HepG2 (cell line): Measurements from ENCODE around the gene TRDMT1. TPM values are rescaled to one million over a fixed set of nuclear protein-coding genes. Genes with fewer than 3 reads are reported as not detected.

Experiments used
- ATAC-seq: fragments of 200-7000 bp; cut with Tn5 transposase; 3 replicates; pipeline ENCODE4 v1.9.1; 2020; ENCODE audit warnings: mild to moderate bottlenecking, moderate library complexity
- BruUV-seq: library from RNA; stranded (reverse); fragments of 400-500 nt; replicated peaks from 2 replicates; lab custom pipeline; 2021; lab: Mats Ljungman, UMichigan
- CTCF ChIA-PET: fragments of 300-600 bp; formaldehyde crosslinking; extraction: SDS; loops from one replicate; lab custom pipeline; 2021; ENCODE audit warnings: low total read pairs, inconsistent platforms, low intra/inter-chr PET ratio; lab: Yijun Ruan, JAX
- POLR2A ChIA-PET: fragments of 350-600 bp; sonication (Branson Sonifier 250); formaldehyde crosslinking; loops from one replicate; lab custom pipeline; 2020; ENCODE audit warnings: antibody characterized with exemption, inconsistent platforms; lab: Yijun Ruan, JAX
- DNase-seq: peaks from one replicate; pipeline ENCODE4 v3.0.0-alpha.2; 2015; ENCODE audit warnings: low spot score
- FAIRE-seq: peaks from 3 replicates; lab custom pipeline; 2011; peaks lifted over from hg19 to GRCh38; lab: Jason Lieb, UNC
- H2AFZ ChIP-seq: one replicate; pipeline ENCODE4 v1.6.1; 2011; ENCODE audit warnings: low read length, inconsistent platforms
- H3K27ac ChIP-seq: fragments of 300-600 bp; 3 replicates; pipeline ENCODE4 v1.8.0; 2011; ENCODE audit warnings: mixed run types, mild to moderate bottlenecking, mixed read lengths, low read length, inconsistent platforms; ENCODE audit not compliant: insufficient read depth; ENCODE audit errors: extremely low read length
- H3K27me3 ChIP-seq, 2 experiments: fragments of 200-600 bp in 1 of 2; 2 replicates in 1 of 2; 3 replicates in 1 of 2; pipeline versions ENCODE4 v1.6.0 to v1.8.0; 2011; ENCODE audit warnings: low read length in 2 of 2, mild to moderate bottlenecking in 2 of 2, moderate library complexity in 2 of 2, inconsistent platforms in 1 of 2; ENCODE audit not compliant: insufficient read depth in 2 of 2, control insufficient read depth in 1 of 2
- H3K36me3 ChIP-seq, 2 experiments: fragments of 200-600 bp in 1 of 2; replicated peaks in 1 of 2; 2 replicates in 1 of 2; 3 replicates in 1 of 2; pipeline versions ENCODE4 v1.5.1 to v1.8.0; 2011; ENCODE audit warnings: low read length in 2 of 2, inconsistent platforms in 1 of 2; ENCODE audit not compliant: insufficient read depth in 2 of 2, control insufficient read depth in 1 of 2
- H3K4me1 ChIP-seq: 2 replicates; pipeline ENCODE4 v1.5.1; 2012; ENCODE audit warnings: low read length, inconsistent platforms; ENCODE audit not compliant: insufficient read depth
- H3K4me2 ChIP-seq: 2 replicates; pipeline ENCODE4 v1.6.0; 2011; ENCODE audit warnings: low read depth, low read length, inconsistent platforms
- H3K4me3 ChIP-seq, 3 experiments: fragments of 200-600 bp in 1 of 3; sonication (generic), shearing (Covaris generic) in 1 of 3; replicated peaks in 1 of 3; 2 replicates each; pipeline ENCODE4 v1.5.1; 2011 to 2016; ENCODE audit warnings: low read length in 3 of 3, inconsistent platforms in 2 of 3, low read depth in 2 of 3, mild to moderate bottlenecking in 2 of 3, control low read depth in 1 of 3, mixed read lengths in 1 of 3; ENCODE audit not compliant: insufficient read depth in 1 of 3
- H3K79me2 ChIP-seq: one replicate; pipeline ENCODE4 v1.6.1; 2011; ENCODE audit warnings: low read length, inconsistent platforms; ENCODE audit not compliant: insufficient read depth
- H3K9ac ChIP-seq: 2 replicates; pipeline ENCODE4 v1.6.0; 2011; ENCODE audit warnings: mild to moderate bottlenecking, low read depth, low read length, inconsistent platforms; ENCODE audit not compliant: insufficient read depth
- H3K9me3 ChIP-seq: 2 replicates; pipeline ENCODE4 v1.5.1; 2012; ENCODE audit warnings: mild to moderate bottlenecking, low read length
- H4K20me1 ChIP-seq: 2 replicates; pipeline ENCODE4 v1.6.0; 2011; ENCODE audit warnings: inconsistent platforms, mild to moderate bottlenecking, low read length, moderate library complexity; ENCODE audit not compliant: insufficient read depth
- AGO1 ChIP-seq: fragments of 200-400 bp; formaldehyde crosslinking; IDR thresholded peaks from 2 replicates; pipeline ENCODE4 v1.6.1; 2017; ENCODE audit warnings: mild to moderate bottlenecking, low read depth, low read length, moderate library complexity; ENCODE audit not compliant: poor library complexity, severe bottlenecking
- CEBPG ChIP-seq: IDR thresholded peaks from 2 replicates; pipeline ENCODE4 v1.6.1; 2016
- IKZF1 ChIP-seq: fragments of 450-650 bp; IDR thresholded peaks from 2 replicates; pipeline ENCODE4 v1.7.1; 2016
- NFE2L2 ChIP-seq: fragments of 150-350 bp; IDR thresholded peaks from 2 replicates; pipeline ENCODE4 v1.6.1; 2014; ENCODE audit warnings: low read length
- REXO4 ChIP-seq: sonication (generic); formaldehyde crosslinking; IDR thresholded peaks from 2 replicates; pipeline ENCODE4 v1.8.0; 2022; ENCODE audit warnings: missing genetic modification reagents, mild to moderate bottlenecking, borderline replicate concordance
- ZFP36 ChIP-seq: fragments of 150-350 bp; IDR thresholded peaks from 2 replicates; pipeline ENCODE4 v1.6.1; 2018; ENCODE audit warnings: borderline replicate concordance, low read length, low read depth; ENCODE audit not compliant: partially characterized antibody
- ZNF225 ChIP-seq: sonication (generic); formaldehyde crosslinking; IDR thresholded peaks from 2 replicates; pipeline ENCODE4 v1.4.0; 2020; ENCODE audit warnings: mild to moderate bottlenecking, missing genetic modification reagents
- ZSCAN30 ChIP-seq: sonication (generic); formaldehyde crosslinking; IDR thresholded peaks from 2 replicates; pipeline ENCODE4 v1.5.0; 2020; ENCODE audit warnings: mild to moderate bottlenecking, missing genetic modification reagents
- whole genome bisulfite sequencing: methylation state at CpG from one replicate; pipeline ENCODE4 v1.1.6; 2017; ENCODE audit warnings: low lambda C conversion rate; 5-methylcytosine and 5-hydroxymethylcytosine counted together
- in situ Hi-C: cut with HindIII; loops from 2 replicates; pipeline ENCODE4 v1.10.0; 2017; ENCODE audit warnings: low pct_unique_long_range_greater_than_20kb; ENCODE audit not compliant: extremely low pct_ligation_motif_present
- intact Hi-C: fragments of 100-400 bp; cut with micrococcal nuclease; formaldehyde crosslinking; loops from one replicate; pipeline ENCODE4 v1.10.0; 2022; ENCODE audit not compliant: unreplicated experiment
- polyA plus RNA-seq, 8 experiments: library from polyadenylated mRNA; depleted of rRNA in 3 of 8; stranded (reverse) in 7 of 8; unstranded in 1 of 8; fragments of >200 nt; fragmentation: Illumina TruSeq in 4 of 8; extraction: Trizol in 4 of 8; gene quantifications; 2 replicates each; pipeline versions ENCODE4 v1.2.1 to v1.2.3, GENCODE V29; 2011 to 2016; ENCODE audit warnings: low read depth in 4 of 8, missing spikeins in 1 of 8, mixed read lengths in 1 of 8; ENCODE audit not compliant: insufficient read depth in 1 of 8
- total RNA-seq, 5 experiments: library from RNA; depleted of rRNA; stranded (reverse); fragments of >200 nt; fragmentation: Illumina TruSeq; extraction: Trizol; gene quantifications; 2 replicates each; pipeline ENCODE4 v1.2.3, GENCODE V29; 2016; ENCODE audit warnings: low read depth in 1 of 5
- TF ChIP-seq, protein P1 (sequence below): sonication (generic); formaldehyde crosslinking; IDR thresholded peaks from 2 replicates; pipeline ENCODE4 v1.5.0; 2020; ENCODE audit warnings: mild to moderate bottlenecking, missing genetic modification reagents
- TF ChIP-seq, protein P2 (sequence below): sonication (generic); formaldehyde crosslinking; IDR thresholded peaks from 2 replicates; pipeline ENCODE4 v1.4.0; 2020; ENCODE audit warnings: missing genetic modification reagents
- TF ChIP-seq, protein P3 (sequence below): sonication (generic); formaldehyde crosslinking; IDR thresholded peaks from 2 replicates; pipeline ENCODE4 v1.4.0; 2020; ENCODE audit warnings: mild to moderate bottlenecking, missing genetic modification reagents

TRDMT1 gene
- total and polyA plus RNA-seq, 2 of the 13 experiments (the other 11 are each of a cell fraction or from before 2014, with no cell fraction given): 2.0 to 3.0 TPM

DNA sequence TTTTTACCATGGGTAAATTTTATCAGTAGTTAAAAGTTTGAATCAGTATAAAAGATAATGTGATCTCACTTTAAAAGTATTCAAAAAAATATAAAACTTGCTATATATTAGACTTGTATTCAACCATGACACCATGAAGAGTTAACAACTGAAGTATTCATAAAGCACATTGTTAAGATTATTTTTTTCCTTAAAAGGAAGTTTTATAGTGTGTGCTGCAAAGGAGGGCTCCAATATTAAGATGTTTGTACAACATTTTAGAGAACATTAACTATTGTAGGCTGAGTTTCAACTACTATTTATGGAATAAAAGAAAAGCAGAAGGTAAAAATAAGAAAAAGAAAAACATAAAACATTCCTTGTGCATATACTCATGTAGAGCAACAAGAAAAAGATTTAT, 47.4 kb downstream of the TRDMT1 start:
- no TSS peak for BruUV-seq
- Histone ChIP-seq H3K27me3 (no peaks in the 10 kb centered on the region), H3K9me3 (no peaks in the 10 kb centered on the region), H3K36me3 (no peaks in the 10 kb centered on the region), H3K27ac (no peak overlapping the region), H3K9ac (no peak overlapping the region), H4K20me1 (no peaks in the 10 kb centered on the region), H3K79me2 (no peaks in the 10 kb centered on the region), H3K4me2 (no peak overlapping the region), H3K4me3 (no peak overlapping the region), H3K4me1 (no peaks in the 10 kb centered on the region), H2AFZ (no peak overlapping the region)
- FAIRE-seq: no peak
- TF ChIP-seq ZNF225 (CRISPR knock-in tag): no peak
- no peak for TF ChIP-seq REXO4 (CRISPR knock-in tag)
- no peak for TF ChIP-seq IKZF1
- no peak for TF ChIP-seq ZFP36
- TF ChIP-seq CEBPG (CRISPR knock-in tag): no peak
- POLR2A ChIA-PET: no interaction called here
- in situ Hi-C loops (no loop called here), intact Hi-C loops (no loop called here)
- CTCF ChIA-PET: no interaction called here
- ATAC-seq: no peak
- no peak for DNase-seq

DNA sequence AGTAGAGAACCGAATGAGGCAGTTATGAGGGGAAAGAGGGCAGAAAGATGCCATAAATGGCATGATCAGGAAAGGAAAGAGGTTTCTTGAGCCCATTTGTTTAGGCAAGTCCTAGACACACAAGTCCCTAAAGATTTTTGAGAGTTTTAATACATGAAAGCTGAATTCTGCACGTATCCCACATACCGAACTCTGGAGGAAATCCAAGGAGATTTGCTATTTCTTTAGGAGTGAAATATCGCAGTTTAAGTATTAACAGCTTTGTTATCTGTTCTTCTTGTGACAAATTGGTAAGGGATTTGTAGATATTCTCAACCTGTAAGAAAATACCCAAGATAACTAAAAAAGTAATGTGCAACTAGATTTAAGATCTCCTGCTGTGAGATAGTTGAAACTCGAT, 48.2 kb downstream of the TRDMT1 start:
- FAIRE-seq (no peak), DNase-seq (no peak), ATAC-seq (no peak)
- H3K4me2 ChIP-seq: no peak overlapping the region
- no peaks in the 10 kb centered on the region for H4K20me1 ChIP-seq
- TF ChIP-seq, protein P1, sequence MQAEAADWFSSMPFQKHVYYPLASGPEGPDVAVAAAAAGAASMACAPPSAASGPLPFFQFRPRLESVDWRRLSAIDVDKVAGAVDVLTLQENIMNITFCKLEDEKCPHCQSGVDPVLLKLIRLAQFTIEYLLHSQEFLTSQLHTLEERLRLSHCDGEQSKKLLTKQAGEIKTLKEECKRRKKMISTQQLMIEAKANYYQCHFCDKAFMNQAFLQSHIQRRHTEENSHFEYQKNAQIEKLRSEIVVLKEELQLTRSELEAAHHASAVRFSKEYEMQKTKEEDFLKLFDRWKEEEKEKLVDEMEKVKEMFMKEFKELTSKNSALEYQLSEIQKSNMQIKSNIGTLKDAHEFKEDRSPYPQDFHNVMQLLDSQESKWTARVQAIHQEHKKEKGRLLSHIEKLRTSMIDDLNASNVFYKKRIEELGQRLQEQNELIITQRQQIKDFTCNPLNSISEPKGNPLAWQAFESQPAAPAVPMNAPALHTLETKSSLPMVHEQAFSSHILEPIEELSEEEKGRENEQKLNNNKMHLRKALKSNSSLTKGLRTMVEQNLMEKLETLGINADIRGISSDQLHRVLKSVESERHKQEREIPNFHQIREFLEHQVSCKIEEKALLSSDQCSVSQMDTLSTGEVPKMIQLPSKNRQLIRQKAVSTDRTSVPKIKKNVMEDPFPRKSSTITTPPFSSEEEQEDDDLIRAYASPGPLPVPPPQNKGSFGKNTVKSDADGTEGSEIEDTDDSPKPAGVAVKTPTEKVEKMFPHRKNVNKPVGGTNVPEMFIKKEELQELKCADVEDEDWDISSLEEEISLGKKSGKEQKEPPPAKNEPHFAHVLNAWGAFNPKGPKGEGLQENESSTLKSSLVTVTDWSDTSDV (CRISPR knock-in tag): no peak
- no peak for TF ChIP-seq ZSCAN30 (CRISPR knock-in tag)
- TF ChIP-seq NFE2L2: no peak
- TF ChIP-seq, protein P2, sequence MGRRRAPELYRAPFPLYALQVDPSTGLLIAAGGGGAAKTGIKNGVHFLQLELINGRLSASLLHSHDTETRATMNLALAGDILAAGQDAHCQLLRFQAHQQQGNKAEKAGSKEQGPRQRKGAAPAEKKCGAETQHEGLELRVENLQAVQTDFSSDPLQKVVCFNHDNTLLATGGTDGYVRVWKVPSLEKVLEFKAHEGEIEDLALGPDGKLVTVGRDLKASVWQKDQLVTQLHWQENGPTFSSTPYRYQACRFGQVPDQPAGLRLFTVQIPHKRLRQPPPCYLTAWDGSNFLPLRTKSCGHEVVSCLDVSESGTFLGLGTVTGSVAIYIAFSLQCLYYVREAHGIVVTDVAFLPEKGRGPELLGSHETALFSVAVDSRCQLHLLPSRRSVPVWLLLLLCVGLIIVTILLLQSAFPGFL (CRISPR knock-in tag): no peak
- TF ChIP-seq, protein P3, sequence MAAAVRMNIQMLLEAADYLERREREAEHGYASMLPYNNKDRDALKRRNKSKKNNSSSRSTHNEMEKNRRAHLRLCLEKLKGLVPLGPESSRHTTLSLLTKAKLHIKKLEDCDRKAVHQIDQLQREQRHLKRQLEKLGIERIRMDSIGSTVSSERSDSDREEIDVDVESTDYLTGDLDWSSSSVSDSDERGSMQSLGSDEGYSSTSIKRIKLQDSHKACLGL: no peak
- no peak for TF ChIP-seq AGO1
- no peak overlapping the region for H2AFZ ChIP-seq
- intact Hi-C loops: no loop called here
- no peaks in the 10 kb centered on the region for H3K27me3 ChIP-seq
- no peak overlapping the region for H3K4me3 ChIP-seq
- H3K36me3 ChIP-seq: no peaks in the 10 kb centered on the region
- H3K9ac ChIP-seq: no peak overlapping the region
- ChIA-PET POLR2A (no interaction called here), CTCF (no interaction called here)
- no TSS peak for BruUV-seq
- in situ Hi-C loops: no loop called here
- peaks cover under 1% of the 10 kb centered on the region for H3K4me1 ChIP-seq
- H3K79me2 ChIP-seq: no peaks in the 10 kb centered on the region
- no peak overlapping the region for H3K27ac ChIP-seq
- no peaks in the 10 kb centered on the region for H3K9me3 ChIP-seq
- WGBS: 76% methylated on average over 5 of the region's 5 CpGs
